ENCODE measurements around the gene JAKMIP1. TPM values are rescaled to one million over a fixed set of nuclear protein-coding genes. Genes with fewer than 3 reads are reported as not detected.

The JAKMIP1 gene
- total RNA-seq, 1 experiment from 2014 or later: not detected

DNA sequence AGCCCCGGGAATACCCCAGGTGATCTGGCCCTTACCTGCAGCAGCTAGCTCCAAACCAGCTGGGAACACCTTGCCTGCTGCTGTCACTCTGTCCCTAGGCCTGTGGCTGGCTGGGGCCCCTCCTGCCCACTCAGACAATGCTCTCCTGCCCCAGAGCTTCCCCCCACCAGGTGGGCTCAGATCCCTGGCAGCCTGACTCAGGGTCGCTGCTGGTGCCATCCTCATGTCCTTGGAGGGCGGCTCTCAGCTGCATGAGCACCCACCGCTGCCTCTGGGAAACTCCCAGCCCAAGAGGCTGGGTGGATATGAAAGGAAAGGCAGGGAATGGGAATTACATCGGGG, 197.9 kb downstream of the JAKMIP1 start:
- no peaks in the 10 kb centered on the region for H3K27me3 ChIP-seq (replicated peaks; ENCODE audit: control insufficient read depth, insufficient read depth, low read length)
- no peaks in the 10 kb centered on the region for H3K36me3 ChIP-seq (ENCODE audit: control insufficient read depth, insufficient read depth, low read length)
- H3K4me3 Mint-ChIP-seq (ENCODE audit: unreplicated experiment): no peak overlapping the region
- H3K9me3 Mint-ChIP-seq (ENCODE audit: unreplicated experiment): peaks cover 6% of the 10 kb centered on the region
- H3K9me3 ChIP-seq: no peaks in the 10 kb centered on the region
- intact Hi-C loops (cut with micrococcal nuclease; ENCODE audit: unreplicated experiment): no loop called here
- no peak for DNase-seq
- no peak overlapping the region for H3K4me3 ChIP-seq (ENCODE audit: low read depth, low read length)
- no peak overlapping the region for H3K27ac Mint-ChIP-seq (ENCODE audit: unreplicated experiment)
- TF ChIP-seq, protein P1, sequence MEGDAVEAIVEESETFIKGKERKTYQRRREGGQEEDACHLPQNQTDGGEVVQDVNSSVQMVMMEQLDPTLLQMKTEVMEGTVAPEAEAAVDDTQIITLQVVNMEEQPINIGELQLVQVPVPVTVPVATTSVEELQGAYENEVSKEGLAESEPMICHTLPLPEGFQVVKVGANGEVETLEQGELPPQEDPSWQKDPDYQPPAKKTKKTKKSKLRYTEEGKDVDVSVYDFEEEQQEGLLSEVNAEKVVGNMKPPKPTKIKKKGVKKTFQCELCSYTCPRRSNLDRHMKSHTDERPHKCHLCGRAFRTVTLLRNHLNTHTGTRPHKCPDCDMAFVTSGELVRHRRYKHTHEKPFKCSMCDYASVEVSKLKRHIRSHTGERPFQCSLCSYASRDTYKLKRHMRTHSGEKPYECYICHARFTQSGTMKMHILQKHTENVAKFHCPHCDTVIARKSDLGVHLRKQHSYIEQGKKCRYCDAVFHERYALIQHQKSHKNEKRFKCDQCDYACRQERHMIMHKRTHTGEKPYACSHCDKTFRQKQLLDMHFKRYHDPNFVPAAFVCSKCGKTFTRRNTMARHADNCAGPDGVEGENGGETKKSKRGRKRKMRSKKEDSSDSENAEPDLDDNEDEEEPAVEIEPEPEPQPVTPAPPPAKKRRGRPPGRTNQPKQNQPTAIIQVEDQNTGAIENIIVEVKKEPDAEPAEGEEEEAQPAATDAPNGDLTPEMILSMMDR (IDR thresholded peaks at IDR 0.05; ENCODE audit: insufficient read depth in 1 of 2, low read depth in 1 of 2, low read length in 1 of 2, severe bottlenecking in 1 of 2, unreplicated experiment in 1 of 2): no peak
- ChIA-PET CTCF (no interaction called here), POLR2A (no interaction called here)
- no TSS peak for BruUV-seq (replicated peaks)
- no peaks in the 10 kb centered on the region for H3K4me1 ChIP-seq
- no peaks in the 10 kb centered on the region for H3K4me1 Mint-ChIP-seq (ENCODE audit: low read depth, unreplicated experiment)
- H3K27me3 Mint-ChIP-seq (ENCODE audit: insufficient read depth, unreplicated experiment): peaks cover 9% of the 10 kb centered on the region
- no peaks in the 10 kb centered on the region for H3K36me3 Mint-ChIP-seq (ENCODE audit: insufficient read depth, unreplicated experiment)

DNA sequence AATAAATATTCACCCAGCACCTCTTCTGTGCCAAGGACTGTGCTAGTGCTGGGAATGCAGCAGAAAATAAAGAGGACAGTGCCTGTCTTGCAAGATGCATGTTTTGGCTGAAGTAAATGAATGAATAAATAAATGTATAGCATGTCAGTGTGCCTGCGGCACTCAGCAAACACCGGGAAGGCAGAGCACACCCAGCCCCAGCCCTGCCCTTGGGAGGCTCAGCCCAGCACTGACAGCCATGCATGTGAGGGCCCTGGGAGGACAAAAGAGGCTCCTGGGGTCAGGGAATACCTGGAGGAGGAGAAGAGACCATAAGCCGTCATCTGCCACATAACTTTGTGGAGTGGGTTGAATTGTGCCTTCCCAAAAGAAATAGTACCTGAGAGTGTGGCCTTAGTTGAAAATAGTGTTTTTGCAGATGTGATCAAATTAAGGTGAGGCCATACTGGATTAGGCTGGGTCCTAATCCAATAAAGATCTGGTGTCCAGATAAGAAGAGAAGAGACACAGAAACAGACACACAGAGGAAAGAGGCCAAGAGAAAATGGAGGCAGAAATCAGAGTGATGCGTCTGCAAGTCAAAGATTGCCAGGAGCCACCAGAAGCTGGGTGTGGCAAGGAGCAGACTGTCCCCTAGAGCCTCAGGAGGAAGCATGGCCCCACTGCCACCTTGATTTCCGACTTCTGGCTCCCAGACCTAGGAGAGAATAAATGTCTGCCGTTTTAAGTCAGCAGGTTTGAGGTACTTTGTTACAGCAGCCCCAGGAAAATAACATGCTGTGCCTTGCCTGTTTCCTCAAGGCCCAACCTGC, 198.5 kb downstream of the JAKMIP1 start:
- Histone ChIP-seq H3K4me1 (no peaks in the 10 kb centered on the region), H3K4me3 (ENCODE audit: low read depth, low read length) (no peak overlapping the region), H3K27me3 (replicated peaks; ENCODE audit: control insufficient read depth, insufficient read depth, low read length) (no peaks in the 10 kb centered on the region), H3K36me3 (ENCODE audit: control insufficient read depth, insufficient read depth, low read length) (no peaks in the 10 kb centered on the region), H3K9me3 (no peaks in the 10 kb centered on the region)
- POLR2A ChIA-PET: no interaction called here
- Mint-ChIP-seq H3K9me3 (ENCODE audit: unreplicated experiment) (peaks cover under 1% of the 10 kb centered on the region), H3K27me3 (ENCODE audit: insufficient read depth, unreplicated experiment) (peaks cover 8% of the 10 kb centered on the region), H3K36me3 (ENCODE audit: insufficient read depth, unreplicated experiment) (no peaks in the 10 kb centered on the region), H3K27ac (ENCODE audit: unreplicated experiment) (no peak overlapping the region), H3K4me3 (ENCODE audit: unreplicated experiment) (no peak overlapping the region), H3K4me1 (ENCODE audit: low read depth, unreplicated experiment) (no peaks in the 10 kb centered on the region)
- CTCF ChIA-PET: no interaction called here
- TF ChIP-seq, protein P1 (IDR thresholded peaks at IDR 0.05; ENCODE audit: insufficient read depth in 1 of 2, low read depth in 1 of 2, low read length in 1 of 2, severe bottlenecking in 1 of 2, unreplicated experiment in 1 of 2): no peak
- intact Hi-C loops (cut with micrococcal nuclease; ENCODE audit: unreplicated experiment): no loop called here
- no peak for DNase-seq
- no TSS peak for BruUV-seq (replicated peaks)

- no peaks in the 10 kb centered on the region for H3K9me3 Mint-ChIP-seq (ENCODE audit: unreplicated experiment)
- H3K9me3 ChIP-seq: no peaks in the 10 kb centered on the region
- no peak overlapping the region for H3K4me3 ChIP-seq (ENCODE audit: low read depth, low read length)
- H3K4me1 ChIP-seq: no peaks in the 10 kb centered on the region
- no peak overlapping the region for H3K27ac Mint-ChIP-seq (ENCODE audit: unreplicated experiment)
- CTCF ChIA-PET: no interaction called here
- H3K4me1 Mint-ChIP-seq (ENCODE audit: low read depth, unreplicated experiment): no peaks in the 10 kb centered on the region
- H3K4me3 Mint-ChIP-seq (ENCODE audit: unreplicated experiment): no peak overlapping the region
- TF ChIP-seq, protein P1 (IDR thresholded peaks at IDR 0.05; ENCODE audit: insufficient read depth in 1 of 2, low read depth in 1 of 2, low read length in 1 of 2, severe bottlenecking in 1 of 2, unreplicated experiment in 1 of 2): no peak
- H3K27me3 ChIP-seq (replicated peaks; ENCODE audit: control insufficient read depth, insufficient read depth, low read length): no peaks in the 10 kb centered on the region
- peaks cover 7% of the 10 kb centered on the region for H3K27me3 Mint-ChIP-seq (ENCODE audit: insufficient read depth, unreplicated experiment)
- H3K36me3 Mint-ChIP-seq (ENCODE audit: insufficient read depth, unreplicated experiment): no peaks in the 10 kb centered on the region
- intact Hi-C loops (cut with micrococcal nuclease; ENCODE audit: unreplicated experiment): loop anchor here (10.0 kb wide), 1 partner anchor 325 kb away; no protein-coding TSS in a partner anchor
- POLR2A ChIA-PET: no interaction called here
- no TSS peak for BruUV-seq (replicated peaks)
- no peaks in the 10 kb centered on the region for H3K36me3 ChIP-seq (ENCODE audit: control insufficient read depth, insufficient read depth, low read length)
- no peak for DNase-seq
These were observed 200.5 kb downstream of the JAKMIP1 start for GRCh38 chr4:5999830-6000365.
